GM21423 (cell line): ENCODE data around the gene BCAP29.
"Not testable (repeated sequence)": the region's sequence is repeated elsewhere in the genome, so short reads cannot be mapped to it uniquely, and the experiment has no call there.

Experiments used
- ATAC-seq: cut with Tn5 transposase; IDR thresholded peaks from one replicate; pipeline ENCODE4 v1.9.1; 2021; ENCODE audit warnings: mild to moderate bottlenecking, moderate library complexity; ENCODE audit not compliant: unreplicated experiment

BCAP29 gene

GRCh38 chr7:107615910-107616680 is 36.0 kb downstream of the BCAP29 start:
- ATAC-seq, result no peak

GRCh38 chr7:107622429-107622828 is 42.4 kb downstream of the BCAP29 start:
- ATAC-seq, result no peak

GRCh38 chr7:107622894-107623293 is 42.8 kb downstream of the BCAP29 start:
- no peak for ATAC-seq

- ATAC-seq, result no peak
These were observed 47.0 kb downstream of the BCAP29 start for GRCh38 chr7:107627002-107627401.

GRCh38 chr7:107628461-107629064 is 48.5 kb downstream of the BCAP29 start:
- no peak for ATAC-seq

- ATAC-seq, result no peak
These were observed 50.3 kb downstream of the BCAP29 start for GRCh38 chr7:107630342-107630741.

GRCh38 chr7:107631588-107632491 is 51.8 kb downstream of the BCAP29 start:
- ATAC-seq, result no peak

GRCh38 chr7:107632492-107632865 is 52.4 kb downstream of the BCAP29 start:
- no peak for ATAC-seq

- ATAC-seq, result peak; percentile 94
These were observed 58.5 kb downstream of the BCAP29 start for GRCh38 chr7:107638594-107638993.

- ATAC-seq, result not testable (repeated sequence)
These were observed 59.0 kb downstream of the BCAP29 start for GRCh38 chr7:107639070-107639469.

- no peak for ATAC-seq
These were observed 61.6 kb downstream of the BCAP29 start for GRCh38 chr7:107641676-107642075.

- ATAC-seq, result no peak
These were observed 62.5 kb downstream of the BCAP29 start for GRCh38 chr7:107642501-107642900.

- ATAC-seq, result no peak
These were observed 63.4 kb downstream of the BCAP29 start for GRCh38 chr7:107643407-107643806.

GRCh38 chr7:107643938-107644308 is 63.9 kb downstream of the BCAP29 start:
- no peak for ATAC-seq

GRCh38 chr7:107644309-107644974 is 64.4 kb downstream of the BCAP29 start:
- no peak for ATAC-seq

GRCh38 chr7:107652642-107653041 is 72.6 kb downstream of the BCAP29 start:
- no peak for ATAC-seq

- no peak for ATAC-seq
These were observed 78.4 kb downstream of the BCAP29 start for GRCh38 chr7:107658467-107658866.

GRCh38 chr7:107659666-107660065 is 79.6 kb downstream of the BCAP29 start:
- no peak for ATAC-seq

GRCh38 chr7:107660381-107661080 is 80.5 kb downstream of the BCAP29 start, which contains the start of gene SLC26A4:
Gene SLC26A4 (plus strand): TSS chr7:107660828. CDS start chr7:107661642, 814 bp downstream.
- peak; percentile 46 for ATAC-seq
